ENCODE data around the gene LYPD5. TPM values are rescaled to one million over a fixed set of nuclear protein-coding genes. Genes with fewer than 3 reads are reported as not detected.

LYPD5 gene
- total and polyA plus RNA-seq, 2 of the 13 experiments (the other 11 are each of a cell fraction or from before 2014, with no cell fraction given), result not detected

- TF ChIP-seq STAT6 (CRISPR knock-in tag; IDR thresholded peaks at IDR 0.05; ENCODE audit: borderline replicate concordance) (no peak; the same call in 1 of the 2 replicates), CEBPZ (IDR thresholded peaks at IDR 0.05; ENCODE audit: low read length) (no peak), RBAK (CRISPR knock-in tag; IDR thresholded peaks at IDR 0.05) (0 out of 2 replicates have a peak, but pooled peaks have one; percentile 8), SIN3A (IDR thresholded peaks at IDR 0.05; ENCODE audit: borderline replicate concordance, low read depth, low read length) (peak; percentile 58; the same call in 1 of the 2 replicates), NR0B2 (CRISPR knock-in tag; IDR thresholded peaks at IDR 0.05) (no peak; the same call in 1 of the 2 replicates), ZSCAN12 (CRISPR knock-in tag; IDR thresholded peaks at IDR 0.05) (no peak), KMT2B (CRISPR knock-in tag; IDR thresholded peaks at IDR 0.05) (peak; percentile 62), ZC3H4 (CRISPR knock-in tag; IDR thresholded peaks at IDR 0.05; ENCODE audit: borderline replicate concordance) (no peak), SMAD3 (CRISPR knock-in tag; IDR thresholded peaks at IDR 0.05) (0 out of 2 replicates have a peak, but pooled peaks have one; percentile 21), CCDC6 (CRISPR knock-in tag; IDR thresholded peaks at IDR 0.05) (peak; percentile 67), RBM39 (IDR thresholded peaks at IDR 0.05; ENCODE audit: low read depth, low read length, poor library complexity, severe bottlenecking) (peak; percentile 62), AKNA (CRISPR knock-in tag; IDR thresholded peaks at IDR 0.05; ENCODE audit: borderline replicate concordance) (no peak)
- TF ChIP-seq, protein P1, sequence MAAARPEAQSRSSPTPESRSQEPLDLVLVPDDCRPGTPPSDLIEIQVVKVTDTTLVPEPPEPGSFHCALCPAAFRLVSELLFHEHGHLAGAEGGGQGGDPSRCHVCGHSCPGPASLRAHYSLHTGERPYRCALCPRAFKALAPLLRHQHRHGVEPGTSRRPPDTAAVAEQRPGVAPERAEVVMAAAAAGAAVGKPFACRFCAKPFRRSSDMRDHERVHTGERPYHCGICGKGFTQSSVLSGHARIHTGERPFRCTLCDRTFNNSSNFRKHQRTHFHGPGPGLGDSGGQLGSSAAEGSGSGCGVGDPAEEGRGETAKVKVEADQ (CRISPR knock-in tag; IDR thresholded peaks at IDR 0.05; ENCODE audit: borderline replicate concordance), result no peak
- TF ChIP-seq, protein P2, sequence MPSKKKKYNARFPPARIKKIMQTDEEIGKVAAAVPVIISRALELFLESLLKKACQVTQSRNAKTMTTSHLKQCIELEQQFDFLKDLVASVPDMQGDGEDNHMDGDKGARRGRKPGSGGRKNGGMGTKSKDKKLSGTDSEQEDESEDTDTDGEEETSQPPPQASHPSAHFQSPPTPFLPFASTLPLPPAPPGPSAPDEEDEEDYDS (CRISPR knock-in tag; IDR thresholded peaks at IDR 0.05), result peak; percentile 36; the same call in 1 of the 2 replicates
Observed at GRCh38 chr19:43754503-43755255, 47.6 kb downstream of the LYPD5 start, which contains the start of gene SMG9 (continued).

Data from HepG2 (cell line).